HG03280 (cell line): ENCODE results near the gene UBAP1.
"Not testable (repeated sequence)": the region's sequence is repeated elsewhere in the genome, so short reads cannot be mapped to it uniquely, and the experiment has no call there.

Experiments
- ATAC-seq: cut with Tn5 transposase; IDR thresholded peaks from one replicate; pipeline ENCODE4 v1.9.1; 2021; ENCODE audit warnings: mild to moderate bottlenecking, moderate library complexity; ENCODE audit not compliant: unreplicated experiment

The UBAP1 gene

GRCh38 chr9:34179213-34180136, 632 bp downstream of the UBAP1 start:
- ATAC-seq, result peak; percentile 2

- ATAC-seq, result no peak
Measured at GRCh38 chr9:34185778-34186551, 7.1 kb downstream of the UBAP1 start.

- no peak for ATAC-seq
Measured at GRCh38 chr9:34187891-34188240, 9.0 kb downstream of the UBAP1 start.

- no peak for ATAC-seq
Measured at GRCh38 chr9:34190996-34191892, 12.4 kb downstream of the UBAP1 start.

GRCh38 chr9:34195143-34195542, 16.3 kb downstream of the UBAP1 start:
- no peak for ATAC-seq

- ATAC-seq, result not testable (repeated sequence)
Measured at GRCh38 chr9:34197286-34197685, 18.4 kb downstream of the UBAP1 start.

- no peak for ATAC-seq
Measured at GRCh38 chr9:34197756-34198711, 19.2 kb downstream of the UBAP1 start.

- ATAC-seq, result no peak
Measured at GRCh38 chr9:34200092-34200491, 21.2 kb downstream of the UBAP1 start.

GRCh38 chr9:34203275-34203991, 24.6 kb downstream of the UBAP1 start:
- no peak for ATAC-seq

- ATAC-seq, result no peak
Measured at GRCh38 chr9:34203992-34204635, 25.3 kb downstream of the UBAP1 start.

GRCh38 chr9:34205102-34205501, 26.3 kb downstream of the UBAP1 start:
- no peak for ATAC-seq

GRCh38 chr9:34206561-34206960, 27.7 kb downstream of the UBAP1 start:
- no peak for ATAC-seq

GRCh38 chr9:34211395-34211794, 32.6 kb downstream of the UBAP1 start:
- no peak for ATAC-seq

GRCh38 chr9:34214354-34215000, 35.6 kb downstream of the UBAP1 start:
- ATAC-seq, result not testable (repeated sequence)

GRCh38 chr9:34216325-34216724, 37.5 kb downstream of the UBAP1 start:
- no peak for ATAC-seq

GRCh38 chr9:34217015-34217414, 38.2 kb downstream of the UBAP1 start:
- ATAC-seq, result not testable (repeated sequence)

GRCh38 chr9:34218446-34218845, 39.6 kb downstream of the UBAP1 start:
- no peak for ATAC-seq

GRCh38 chr9:34219421-34219820, 40.6 kb downstream of the UBAP1 start:
- no peak for ATAC-seq
